Vagina (tissue), 2 donors: ENCODE measurements around the gene PPIL4. TPM values are rescaled to one million over a fixed set of nuclear protein-coding genes. Genes with fewer than 3 reads are reported as not detected.

ENCODE experiments used
- DNase-seq, 2 donors: peaks; one replicate each; pipeline ENCODE4 v3.0.0-alpha.2; 2017; ENCODE audit errors: extremely low spot score in 2 of 2
- H3K27ac ChIP-seq: fragments of 200-600 bp; sonication (generic); one replicate; pipeline ENCODE4 v1.5.1; 2019
- H3K27me3 ChIP-seq: fragments of 200-600 bp; sonication (generic); one replicate; pipeline ENCODE4 v1.5.1; 2019
- H3K36me3 ChIP-seq, 2 donors: fragments of 200-600 bp; sonication (generic); one replicate each; pipeline ENCODE4 v1.5.1; 2017 to 2019
- H3K4me1 ChIP-seq: fragments of 200-600 bp; sonication (generic); one replicate; pipeline ENCODE4 v1.5.1; 2019
- H3K4me3 ChIP-seq, 2 donors: fragments of 200-600 bp; sonication (generic); 1 replicate in 1 of 2; 2 replicates in 1 of 2; pipeline ENCODE4 v1.5.1; 2016 to 2019
- H3K9me3 ChIP-seq: fragments of 200-600 bp; sonication (generic); one replicate; pipeline ENCODE4 v1.5.1; 2019
- CTCF ChIP-seq, 3 experiments: fragments of 450-650 bp in 2 of 3; fragments of 200-600 bp in 1 of 3; sonication (generic) in 1 of 3; IDR thresholded peaks; one replicate each; pipeline ENCODE4 v1.5.1; 2017 to 2019; ENCODE audit warnings: antibody characterized with exemption in 3 of 3, mild to moderate bottlenecking in 2 of 3, moderate library complexity in 2 of 3
- POLR2A ChIP-seq, 2 donors: fragments of 450-650 bp; IDR thresholded peaks; one replicate each; pipeline ENCODE4 v1.6.1; 2017; ENCODE audit warnings: antibody characterized with exemption in 2 of 2, mild to moderate bottlenecking in 2 of 2, moderate library complexity in 2 of 2
- POLR2AphosphoS5 ChIP-seq, 2 donors: sonication (generic); formaldehyde crosslinking; IDR thresholded peaks; one replicate each; pipeline ENCODE4 v1.9.0; 2017; ENCODE audit warnings: antibody characterized with exemption in 2 of 2, mild to moderate bottlenecking in 2 of 2, low read depth in 1 of 2; ENCODE audit not compliant: insufficient read depth in 1 of 2
- intact Hi-C: fragments of 100-400 bp; cut with DNase I; formaldehyde crosslinking; loops from one replicate; pipeline ENCODE4 v1.15.1; 2023
- total RNA-seq: library from RNA; depleted of rRNA; stranded (reverse); fragments of >200 nt; gene quantifications from one replicate; pipeline ENCODE4 v1.2.3, GENCODE V29; 2016

The PPIL4 gene
- total RNA-seq, 1 donor from 2014 or later = 20.1 TPM

GRCh38 chr6:149565527-149566409 lies 19.9 kb upstream of the PPIL4 start, which contains the start of gene GINM1:
Gene GINM1 (plus strand): TSS chr6:149566375. CDS start chr6:149566415, 40 bp downstream.
- Histone ChIP-seq H3K4me3 (peak within 1 kb of the TSS; percentile 75 to 82), H3K9me3 (no peaks in the 10 kb centered on the region), H3K4me1 (peaks cover 14% of the 10 kb centered on the region), H3K27ac (peak within 1 kb of the TSS; percentile 78), H3K36me3 (no peaks in the 10 kb centered on the region), H3K27me3 (no peaks in the 10 kb centered on the region)
- intact Hi-C loops = no loop called here
- DNase-seq = peak in 1 of 2 donors; percentile 89
- TF ChIP-seq CTCF (IDR thresholded peaks at IDR 0.05) = peak in 2 of 3 experiments; percentile 28 to 42
- peak; percentile 45 to 58 for TF ChIP-seq POLR2AphosphoS5 (IDR thresholded peaks at IDR 0.05; ENCODE audit: insufficient read depth in 1 of 2, low read depth in 1 of 2)
- no peak for TF ChIP-seq POLR2A (IDR thresholded peaks at IDR 0.05)

DNA sequence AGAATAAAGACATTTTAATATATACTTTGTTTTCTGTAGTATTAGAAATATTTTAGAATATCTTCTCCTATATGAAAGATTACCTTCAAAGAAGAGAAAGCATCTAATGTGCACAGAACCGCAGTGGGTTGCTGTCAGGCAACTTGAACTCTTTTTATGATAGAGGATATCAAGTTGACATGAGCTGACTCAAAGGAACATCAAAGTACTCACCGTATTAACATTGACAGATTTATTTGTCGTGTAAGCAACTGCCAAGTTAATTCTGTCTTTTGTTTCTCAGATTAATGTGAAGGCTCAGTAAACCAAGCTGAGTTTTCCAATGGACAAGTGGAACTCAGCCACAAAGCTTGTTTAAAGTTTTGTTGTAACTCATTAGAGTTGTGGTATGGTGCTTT lies 18.1 kb upstream of the PPIL4 start:
- Histone ChIP-seq H3K36me3 (no peaks in the 10 kb centered on the region), H3K4me1 (peaks cover 14% of the 10 kb centered on the region), H3K4me3 (no peak overlapping the region), H3K27me3 (no peaks in the 10 kb centered on the region), H3K27ac (no peak overlapping the region), H3K9me3 (no peaks in the 10 kb centered on the region)
- no peak for DNase-seq
- no peak for TF ChIP-seq CTCF (IDR thresholded peaks at IDR 0.05)
- TF ChIP-seq POLR2A (IDR thresholded peaks at IDR 0.05) = no peak
- TF ChIP-seq POLR2AphosphoS5 (IDR thresholded peaks at IDR 0.05; ENCODE audit: insufficient read depth in 1 of 2, low read depth in 1 of 2) = no peak
- intact Hi-C loops = no loop called here

- Histone ChIP-seq H3K4me1 (peaks cover 14% of the 10 kb centered on the region), H3K27me3 (no peaks in the 10 kb centered on the region), H3K36me3 (no peaks in the 10 kb centered on the region), H3K9me3 (no peaks in the 10 kb centered on the region), H3K27ac (no peak overlapping the region), H3K4me3 (no peak overlapping the region)
- TF ChIP-seq CTCF (IDR thresholded peaks at IDR 0.05) (no peak), POLR2AphosphoS5 (IDR thresholded peaks at IDR 0.05; ENCODE audit: insufficient read depth in 1 of 2, low read depth in 1 of 2) (peak in 1 of 2 donors; percentile 41)
- DNase-seq = no peak
- intact Hi-C loops = no loop called here
Observed at GRCh38 chr6:149563203-149563927, 17.5 kb upstream of the PPIL4 start.

- Histone ChIP-seq H3K27ac (no peak overlapping the region), H3K4me3 (no peak overlapping the region), H3K4me1 (no peaks in the 10 kb centered on the region), H3K36me3 (no peaks in the 10 kb centered on the region), H3K27me3 (no peaks in the 10 kb centered on the region), H3K9me3 (no peaks in the 10 kb centered on the region)
- no peak for TF ChIP-seq POLR2A (IDR thresholded peaks at IDR 0.05)
- TF ChIP-seq POLR2AphosphoS5 (IDR thresholded peaks at IDR 0.05; ENCODE audit: insufficient read depth in 1 of 2, low read depth in 1 of 2) = no peak
- no peak for TF ChIP-seq CTCF (IDR thresholded peaks at IDR 0.05)
- DNase-seq = no peak
- intact Hi-C loops = no loop called here
Observed at GRCh38 chr6:149560736-149561135, 14.9 kb upstream of the PPIL4 start.
